IMR-90 (cell line): Measurements from ENCODE around the gene TPPP3. TPM values are rescaled to one million over a fixed set of nuclear protein-coding genes. Genes with fewer than 3 reads are reported as not detected.
A peak's percentile ranks its signal among the peaks of the same experiment; 100 is the strongest.

Experiments used
- ATAC-seq: fragments of 200-7000 bp; cut with Tn5 transposase; 2 replicates; pipeline ENCODE4 v1.9.1; 2020; ENCODE audit warnings: low read depth, mild to moderate bottlenecking, moderate library complexity
- BruUV-seq: library from RNA; stranded (reverse); fragments of 400-500 nt; replicated peaks from 2 replicates; lab custom pipeline; 2021; lab: Mats Ljungman, UMichigan
- CTCF ChIA-PET: fragments of 300-600 bp; formaldehyde crosslinking; extraction: SDS; loops from one replicate; lab custom pipeline; 2021; ENCODE audit warnings: antibody characterized with exemption; lab: Yijun Ruan, JAX
- POLR2A ChIA-PET: fragments of 300-600 bp; sonication (Branson Sonifier 250); formaldehyde crosslinking; loops from one replicate; lab custom pipeline; 2022; ENCODE audit warnings: antibody characterized with exemption; ENCODE audit not compliant: unreplicated experiment; lab: Charles Lee
- DNase-seq: peaks from one replicate; pipeline ENCODE4 v3.0.0; 2013
- H2AFZ ChIP-seq: replicated peaks from 2 replicates; pipeline ENCODE3; 2013; ENCODE audit warnings: low read length, mild to moderate bottlenecking; ENCODE audit not compliant: poor library complexity
- H2AK5ac ChIP-seq: 2 replicates; pipeline ENCODE4 v1.6.1; 2013; ENCODE audit warnings: low read depth, low read length, inconsistent platforms
- H2AK9ac ChIP-seq: replicated peaks from 2 replicates; pipeline ENCODE3; 2013; ENCODE audit warnings: mild to moderate bottlenecking, low read depth, low read length, moderate library complexity; ENCODE audit not compliant: poor library complexity
- H2BK120ac ChIP-seq: 2 replicates; pipeline ENCODE4 v1.6.1; 2013; ENCODE audit warnings: low read depth, low read length, inconsistent platforms
- H2BK15ac ChIP-seq: 3 replicates; pipeline ENCODE4 v1.6.1; 2013; ENCODE audit warnings: low read depth, low read length, inconsistent platforms
- H2BK20ac ChIP-seq: 2 replicates; pipeline ENCODE4 v1.6.1; 2013; ENCODE audit warnings: low read depth, mild to moderate bottlenecking, inconsistent platforms, low read length, moderate library complexity
- H2BK5ac ChIP-seq: 2 replicates; pipeline ENCODE4 v1.6.1; 2013; ENCODE audit warnings: mild to moderate bottlenecking, low read depth, low read length, inconsistent platforms; ENCODE audit not compliant: poor library complexity, severe bottlenecking
- H3K14ac ChIP-seq: replicated peaks from 2 replicates; pipeline ENCODE4 v1.6.1; 2013; ENCODE audit warnings: low read depth, low read length, inconsistent platforms
- H3K18ac ChIP-seq: 2 replicates; pipeline ENCODE4 v1.6.1; 2013; ENCODE audit warnings: low read depth, low read length, control low read depth
- H3K23ac ChIP-seq: 2 replicates; pipeline ENCODE4 v1.6.1; 2013; ENCODE audit warnings: low read depth, low read length, inconsistent platforms
- H3K27ac ChIP-seq: 2 replicates; pipeline ENCODE4 v1.5.1; 2013; ENCODE audit warnings: mild to moderate bottlenecking, control low read depth, low read length; ENCODE audit not compliant: insufficient read depth
- H3K27me3 ChIP-seq: 2 replicates; pipeline ENCODE4 v1.6.1; 2013; ENCODE audit warnings: low read length; ENCODE audit not compliant: control insufficient read depth, insufficient read depth
- H3K36me3 ChIP-seq: 2 replicates; pipeline ENCODE4 v1.6.1; 2013; ENCODE audit warnings: low read length, mixed read lengths; ENCODE audit not compliant: control insufficient read depth, insufficient read depth
- H3K4ac ChIP-seq: 2 replicates; pipeline ENCODE4 v1.6.1; 2013; ENCODE audit warnings: low read depth, low read length, inconsistent platforms
- H3K4me1 ChIP-seq: 2 replicates; pipeline ENCODE4 v1.6.1; 2013; ENCODE audit warnings: low read length, mixed read lengths; ENCODE audit not compliant: control insufficient read depth, insufficient read depth
- H3K4me2 ChIP-seq: 2 replicates; pipeline ENCODE4 v1.6.1; 2013; ENCODE audit warnings: low read depth, mild to moderate bottlenecking, control low read depth, low read length, moderate library complexity
- H3K4me3 ChIP-seq: 2 replicates; pipeline ENCODE4 v1.5.1; 2013; ENCODE audit warnings: low read depth, mild to moderate bottlenecking, control low read depth, low read length, moderate library complexity; ENCODE audit not compliant: insufficient read depth
- H3K56ac ChIP-seq: 2 replicates; pipeline ENCODE4 v1.6.1; 2013; ENCODE audit warnings: low read length, inconsistent platforms; ENCODE audit not compliant: insufficient read depth; ENCODE audit errors: extremely low read depth
- H3K79me1 ChIP-seq, 2 experiments: 2 replicates each; pipeline ENCODE4 v1.6.1; 2013; ENCODE audit warnings: low read length in 2 of 2, inconsistent platforms in 1 of 2, low read depth in 1 of 2
- H3K9ac ChIP-seq: 2 replicates; pipeline ENCODE4 v1.6.1; 2013; ENCODE audit warnings: low read depth, low read length, control low read depth
- H3K9me1 ChIP-seq: 2 replicates; pipeline ENCODE4 v1.6.1; 2013; ENCODE audit warnings: low read length, inconsistent platforms; ENCODE audit not compliant: insufficient read depth
- H3K9me3 ChIP-seq: 2 replicates; pipeline ENCODE4 v1.6.1; 2013; ENCODE audit warnings: low read length; ENCODE audit not compliant: control insufficient read depth, insufficient read depth
- H4K20me1 ChIP-seq: 2 replicates; pipeline ENCODE4 v1.6.1; 2013; ENCODE audit warnings: low read length, inconsistent platforms; ENCODE audit not compliant: insufficient read depth
- H4K5ac ChIP-seq: 2 replicates; pipeline ENCODE4 v1.6.1; 2013; ENCODE audit warnings: mild to moderate bottlenecking, low read depth, low read length, control low read depth
- H4K8ac ChIP-seq, 2 experiments: 2 replicates each; pipeline ENCODE4 v1.6.1; 2013; ENCODE audit warnings: low read depth in 2 of 2, low read length in 2 of 2, control low read depth in 1 of 2, inconsistent platforms in 1 of 2
- H4K91ac ChIP-seq: 2 replicates; pipeline ENCODE4 v1.6.1; 2013; ENCODE audit warnings: low read depth, low read length, inconsistent platforms; ENCODE audit not compliant: insufficient read depth
- FOS ChIP-seq: fragments of 150-350 bp; IDR thresholded peaks from 2 replicates; pipeline ENCODE4 v1.6.1; 2016; ENCODE audit warnings: low read depth, low read length
- MXI1 ChIP-seq: IDR thresholded peaks from 2 replicates; pipeline ENCODE4 v1.6.1; 2012; ENCODE audit warnings: low read depth, mild to moderate bottlenecking, low read length, moderate library complexity, borderline replicate concordance
- RAD21 ChIP-seq: IDR thresholded peaks from 2 replicates; pipeline ENCODE4 v1.6.1; 2012; ENCODE audit warnings: low read length, improper control_type of control experiment
- RCOR1 ChIP-seq: IDR thresholded peaks from 2 replicates; pipeline ENCODE4 v1.6.1; 2012; ENCODE audit warnings: mild to moderate bottlenecking, low read length, improper control_type of control experiment; ENCODE audit not compliant: insufficient replicate concordance
- SMC3 ChIP-seq: fragments of 150-350 bp; IDR thresholded peaks from 2 replicates; pipeline ENCODE4 v1.6.1; 2016; ENCODE audit warnings: low read depth, mild to moderate bottlenecking, antibody characterized with exemption, low read length, moderate library complexity
- WGBS, 2 experiments: methylation state at CpG; one replicate each; pipeline versions ENCODE4 v1.1.5 to v1.1.7; 2013; ENCODE audit warnings: missing lambda C conversion rate in 2 of 2; ENCODE audit not compliant: insufficient read length in 1 of 2; ENCODE audit errors: extremely low coverage in 2 of 2; 5-methylcytosine and 5-hydroxymethylcytosine counted together
- dilution Hi-C: fragments of 300-500 bp; cut with HindIII; formaldehyde crosslinking; loops from one replicate; pipeline ENCODE4 v1.14.3; 2018; ENCODE audit warnings: low sequenced_read_pairs; ENCODE audit not compliant: unreplicated experiment
- in situ Hi-C: fragments of 300-500 bp; cut with MboI; formaldehyde crosslinking; loops from 3 replicates; pipeline ENCODE4 v1.14.3; 2019; ENCODE audit warnings: low sequenced_read_pairs, inconsistent platforms, mixed read lengths
- intact Hi-C: fragments of 100-400 bp; cut with micrococcal nuclease; formaldehyde crosslinking; loops from 2 replicates; pipeline ENCODE4 v1.10.0; 2022
- polyA plus RNA-seq, 3 experiments: library from polyadenylated mRNA; depleted of rRNA; stranded (reverse); fragments of >200 nt; gene quantifications; 2 replicates each; pipeline ENCODE4 v1.2.3, GENCODE V29; 2012; ENCODE audit warnings: low replicate concordance in 1 of 3
- total RNA-seq: library from RNA; depleted of rRNA; stranded (reverse); fragments of >200 nt; gene quantifications from 2 replicates; pipeline ENCODE4 v1.2.3, GENCODE V29; 2012

The TPPP3 gene
- total and polyA plus RNA-seq, 2 of the 4 experiments (the other 2 are of a cell fraction), result 0.54 to 2.4 TPM

DNA sequence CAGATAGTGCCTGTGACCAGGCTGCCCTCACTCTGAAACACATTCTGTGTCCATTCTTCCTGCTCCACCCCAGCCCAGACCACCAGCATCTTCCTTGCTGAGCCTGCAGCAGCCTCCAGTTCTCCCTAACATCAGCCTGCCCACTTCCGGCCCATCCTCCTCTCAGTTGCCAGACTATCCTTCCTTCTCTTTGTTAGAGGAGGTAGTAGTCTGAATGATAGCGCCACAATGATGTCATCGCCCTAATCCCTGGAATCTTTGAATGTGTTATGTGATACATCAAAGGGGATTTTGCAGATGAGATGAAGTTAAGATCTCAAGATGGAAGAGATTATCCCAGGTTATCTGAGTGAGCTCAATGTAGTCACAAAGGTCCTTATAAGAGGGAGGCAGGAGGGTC, 26.2 kb upstream of the TPPP3 start:
- H3K4me1 ChIP-seq, result no peaks in the 10 kb centered on the region; the same call in 1 of the 2 replicates
- no peak overlapping the region for H2AK5ac ChIP-seq
- no peak for ATAC-seq
- in situ Hi-C loops (no loop called here), intact Hi-C loops (no loop called here), dilution Hi-C loops (no loop called here)
- no peak overlapping the region for H3K14ac ChIP-seq
- H3K4me2 ChIP-seq, result no peak overlapping the region
- H3K18ac ChIP-seq, result no peak overlapping the region
- H4K91ac ChIP-seq, result no peak overlapping the region
- WGBS, 2 experiments, result 100% methylated on average over 2 of the region's 3 CpGs; no CpG with 5 or more reads in 1 of the 2 experiments
- H2AFZ ChIP-seq, result peak overlapping the region; percentile 18
- H3K4ac ChIP-seq, result no peak overlapping the region
- no peak overlapping the region for H4K5ac ChIP-seq
- no peak overlapping the region for H3K56ac ChIP-seq
- no peak overlapping the region for H3K23ac ChIP-seq
- CTCF ChIA-PET, result no interaction called here
- DNase-seq, result peak; percentile 25
- H2BK5ac ChIP-seq, result no peak overlapping the region
- peaks cover 2 to 9% of the 10 kb centered on the region in 2 experiments; a peak in 3 of 4 replicates for H3K79me1 ChIP-seq
- H2BK20ac ChIP-seq, result no peak overlapping the region
- POLR2A ChIA-PET, result no interaction called here
- no peaks in the 10 kb centered on the region for H3K9me3 ChIP-seq
- no peak overlapping the region for H2BK120ac ChIP-seq
- TF ChIP-seq FOS, result no peak
- no peak for TF ChIP-seq RAD21
- no peak for TF ChIP-seq RCOR1
- TF ChIP-seq SMC3, result no peak
- no peak for TF ChIP-seq MXI1
- no peaks in the 10 kb centered on the region for H3K9me1 ChIP-seq
- no peak overlapping the region for H2AK9ac ChIP-seq
- H4K20me1 ChIP-seq, result no peaks in the 10 kb centered on the region
- no peak overlapping the region for H2BK15ac ChIP-seq
- no TSS peak for BruUV-seq
- H3K27me3 ChIP-seq, result peaks cover 6% of the 10 kb centered on the region
- H3K27ac ChIP-seq, result no peak overlapping the region
- no peak overlapping the region for H3K9ac ChIP-seq
- no peaks in the 10 kb centered on the region for H3K36me3 ChIP-seq
- no peak overlapping the region for H3K4me3 ChIP-seq
- no peak overlapping the region for H4K8ac ChIP-seq
